ENCODE data around the gene KCNJ9.

DNA sequence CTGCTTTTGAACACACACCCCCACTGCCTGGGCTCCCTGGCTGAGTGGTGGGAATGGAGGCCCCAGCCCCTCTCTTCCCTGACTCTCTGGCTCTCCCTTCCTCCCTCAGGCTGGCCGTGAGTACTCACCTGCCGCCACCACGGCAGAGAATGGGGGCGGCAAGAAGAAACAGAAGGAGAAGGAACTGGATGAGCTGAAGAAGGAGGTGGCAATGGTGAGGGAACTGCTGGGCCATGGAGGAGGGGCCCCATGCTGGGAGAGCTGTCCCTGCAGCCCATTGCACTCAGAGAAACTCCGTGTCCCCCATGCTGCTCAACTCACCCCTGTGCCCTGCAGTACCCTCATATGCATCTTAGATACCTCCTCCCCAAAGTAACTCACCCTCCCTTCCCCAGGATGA lies 39.5 kb downstream of the KCNJ9 start:
- TF ChIP-seq POLR2AphosphoS5 (IDR thresholded peaks at IDR 0.05; ENCODE audit: low read depth, low read length) (no peak), POLR2A (IDR thresholded peaks at IDR 0.05; ENCODE audit: low read depth, low read length) (no peak), TAF1 (IDR thresholded peaks at IDR 0.05; ENCODE audit: borderline replicate concordance, low read depth, low read length) (no peak)
